SKM-1 (cell line): Measurements from ENCODE around the gene AGRN.
"Not testable (repeated sequence)": the region's sequence is repeated elsewhere in the genome, so short reads cannot be mapped to it uniquely, and the experiment has no call there.

Experiments used
- DNase-seq: peaks from one replicate; lab custom pipeline; 2025; ENCODE audit not compliant: unreplicated experiment; lab: John Stamatoyannopoulos, UW

AGRN gene

GRCh38 chr1:1020000-1020404, at the start of gene AGRN:
Gene AGRN, plus strand, starts transcription at chr1:1020120. Its CDS starts 53 bp downstream, at chr1:1020173.
- no peak for DNase-seq

GRCh38 chr1:970242-970972, 49.5 kb upstream of the AGRN start:
- no peak for DNase-seq

GRCh38 chr1:970973-971730, 48.8 kb upstream of the AGRN start:
- no peak for DNase-seq

- no peak for DNase-seq
These were observed 48.0 kb upstream of the AGRN start for GRCh38 chr1:971751-972506.

GRCh38 chr1:972726-973458, 47.0 kb upstream of the AGRN start:
- DNase-seq = no peak

GRCh38 chr1:973459-974292, 46.2 kb upstream of the AGRN start:
- DNase-seq = no peak

GRCh38 chr1:974293-974640, 45.7 kb upstream of the AGRN start:
- no peak for DNase-seq

GRCh38 chr1:974687-975328, 45.1 kb upstream of the AGRN start:
- DNase-seq = no peak

GRCh38 chr1:975365-975764, 44.6 kb upstream of the AGRN start:
- no peak for DNase-seq

- DNase-seq = peak; percentile 28
These were observed 43.8 kb upstream of the AGRN start for GRCh38 chr1:975896-976683.

- DNase-seq = not testable (repeated sequence)
These were observed 43.1 kb upstream of the AGRN start for GRCh38 chr1:976791-977190.

GRCh38 chr1:978069-978834, 41.7 kb upstream of the AGRN start:
- no peak for DNase-seq

- no peak for DNase-seq
These were observed 40.8 kb upstream of the AGRN start for GRCh38 chr1:978835-979743.

- no peak for DNase-seq
These were observed 40.2 kb upstream of the AGRN start for GRCh38 chr1:979744-980072.

- DNase-seq = no peak
These were observed 39.8 kb upstream of the AGRN start for GRCh38 chr1:980137-980571.

- no peak for DNase-seq
These were observed 39.1 kb upstream of the AGRN start for GRCh38 chr1:980602-981395.
